K562 (cell line): ENCODE data around the gene RUSC2. TPM values are rescaled to one million over a fixed set of nuclear protein-coding genes. Genes with fewer than 3 reads are reported as not detected.

Experiments
- ATAC-seq: fragments of 200-7000 bp; cut with Tn5 transposase; 3 replicates; pipeline ENCODE4 v1.9.1; 2020; ENCODE audit warnings: moderate library complexity
- BruUV-seq: library from RNA; stranded (reverse); fragments of 400-500 nt; replicated peaks from 2 replicates; lab custom pipeline; 2021; lab: Mats Ljungman, UMichigan
- CTCF ChIA-PET: fragments of 300-600 bp; formaldehyde crosslinking; extraction: SDS; loops from one replicate; lab custom pipeline; 2021; ENCODE audit warnings: low intra/inter-chr PET ratio; lab: Yijun Ruan, JAX
- POLR2A ChIA-PET: fragments of 300-600, 350-650 bp; sonication (Branson Sonifier 250); formaldehyde crosslinking; extraction: SDS; loops from one replicate; lab custom pipeline; 2021; ENCODE audit warnings: antibody characterized with exemption, inconsistent platforms; lab: Yijun Ruan, JAX
- DNase-seq, 4 experiments: peaks; one replicate each; pipeline versions ENCODE4 v3.0.0 to v3.0.0-alpha.2; 2011 to 2018; ENCODE audit warnings: low spot score in 3 of 4, mixed read lengths in 3 of 4; ENCODE audit errors: extremely low read depth in 1 of 4
- FAIRE-seq: peaks from 2 replicates; lab custom pipeline; 2011; peaks lifted over from hg19 to GRCh38; lab: Jason Lieb, UNC
- H2AFZ ChIP-seq: 2 replicates; pipeline ENCODE4 v1.6.0; 2011; ENCODE audit warnings: low read depth, low read length, control low read depth, inconsistent platforms
- H3K27ac ChIP-seq: fragments of 200-600 bp; 3 replicates; pipeline ENCODE4 v1.8.0; 2011; ENCODE audit warnings: low read depth, mild to moderate bottlenecking, control low read depth, inconsistent platforms, low read length, moderate library complexity, mixed read lengths; ENCODE audit errors: extremely low read depth
- H3K27me3 ChIP-seq, 2 experiments: fragments of 300-600 bp in 1 of 2; 2 replicates in 1 of 2; 3 replicates in 1 of 2; pipeline versions ENCODE4 v1.6.0 to v1.8.0; 2011; ENCODE audit warnings: inconsistent platforms in 2 of 2, low read length in 2 of 2, mild to moderate bottlenecking in 1 of 2, mixed read lengths in 1 of 2, moderate library complexity in 1 of 2; ENCODE audit not compliant: control insufficient read depth in 2 of 2, insufficient read depth in 2 of 2
- H3K36me3 ChIP-seq: fragments of 300-600 bp; 3 replicates; pipeline ENCODE4 v1.8.0; 2011; ENCODE audit warnings: mild to moderate bottlenecking, low read length, inconsistent platforms; ENCODE audit not compliant: control insufficient read depth, insufficient read depth
- H3K4me1 ChIP-seq, 2 experiments: fragments of 200-600 bp in 1 of 2; replicated peaks in 1 of 2; 2 replicates in 1 of 2; 3 replicates in 1 of 2; pipeline versions ENCODE4 v1.5.1 to v1.8.0; 2011; ENCODE audit warnings: inconsistent platforms in 2 of 2, low read length in 2 of 2, mild to moderate bottlenecking in 1 of 2, mixed read lengths in 1 of 2, moderate library complexity in 1 of 2; ENCODE audit not compliant: control insufficient read depth in 2 of 2, insufficient read depth in 2 of 2
- H3K4me2 ChIP-seq: 2 replicates; pipeline ENCODE4 v1.6.1; 2011; ENCODE audit warnings: low read length, control low read depth, inconsistent platforms, mixed read lengths; ENCODE audit not compliant: insufficient read depth
- H3K4me3 ChIP-seq: fragments of 200-600 bp; sonication (generic), shearing (Covaris generic); 2 replicates; pipeline ENCODE4 v1.5.1; 2016; ENCODE audit warnings: control low read depth, inconsistent platforms
- H3K79me2 ChIP-seq: fragments of 200-600 bp; 3 replicates; pipeline ENCODE4 v1.8.0; 2011; ENCODE audit warnings: low read length, inconsistent platforms; ENCODE audit not compliant: control insufficient read depth, insufficient read depth
- H3K9ac ChIP-seq, 2 experiments: 2 replicates each; pipeline versions ENCODE4 v1.6.0 to v1.6.1; 2011; ENCODE audit warnings: low read depth in 2 of 2, low read length in 2 of 2, control low read depth in 1 of 2, inconsistent platforms in 1 of 2, mild to moderate bottlenecking in 1 of 2, mixed read lengths in 1 of 2; ENCODE audit not compliant: insufficient read depth in 1 of 2
- H3K9me1 ChIP-seq: one replicate; pipeline ENCODE4 v1.6.0; 2011; ENCODE audit warnings: inconsistent platforms, mild to moderate bottlenecking, low read length, moderate library complexity; ENCODE audit not compliant: control insufficient read depth, insufficient read depth
- H3K9me3 ChIP-seq: replicated peaks from 2 replicates; pipeline ENCODE4 v1.5.1; 2011; ENCODE audit warnings: low read depth, low read length, inconsistent platforms; ENCODE audit not compliant: control insufficient read depth, insufficient read depth
- H4K20me1 ChIP-seq: replicated peaks from 2 replicates; pipeline ENCODE4 v1.6.1; 2011; ENCODE audit warnings: low read length, inconsistent platforms, mixed read lengths; ENCODE audit not compliant: control insufficient read depth, insufficient read depth
- ARHGAP35 ChIP-seq: fragments of 450-650 bp; IDR thresholded peaks from 2 replicates; pipeline ENCODE4 v1.6.1; 2018; ENCODE audit not compliant: partially characterized antibody
- NFRKB ChIP-seq: fragments of 450-650 bp; IDR thresholded peaks from 2 replicates; pipeline ENCODE4 v1.6.1; 2016; ENCODE audit warnings: low read depth
- NR0B1 ChIP-seq: fragments of 450-650 bp; IDR thresholded peaks from one replicate; pipeline ENCODE4 v1.6.1; 2018; ENCODE audit warnings: mild to moderate bottlenecking, moderate library complexity; ENCODE audit not compliant: partially characterized antibody
- SNAPC5 ChIP-seq: fragments of 250-450 bp; sonication (Bioruptor Pico); IDR thresholded peaks from 2 replicates; pipeline ENCODE4 v1.8.0; 2021; ENCODE audit warnings: moderate library complexity, mild to moderate bottlenecking, inconsistent platforms
- ZFP1 ChIP-seq: fragments of 450-650 bp; formaldehyde crosslinking; IDR thresholded peaks from 2 replicates; pipeline ENCODE4 v1.4.0; 2020; ENCODE audit warnings: mild to moderate bottlenecking, mixed read lengths
- ZNF316 ChIP-seq: fragments of 450-650 bp; IDR thresholded peaks from 2 replicates; pipeline ENCODE4 v1.6.1; 2016
- WGBS: fragments of 100-300 bp; shearing (Covaris generic); methylation state at CpG from one replicate; pipeline ENCODE4 v1.1.6; 2016; ENCODE audit warnings: low coverage, mixed read lengths; ENCODE audit not compliant: insufficient coverage; ENCODE audit errors: missing lambda C conversion rate; 5-methylcytosine and 5-hydroxymethylcytosine counted together
- in situ Hi-C: fragments of 300-500 bp; cut with MboI; formaldehyde crosslinking; loops from 4 replicates; pipeline ENCODE4 v1.15.0; 2018; ENCODE audit warnings: inconsistent platforms, mixed read lengths
- intact Hi-C: fragments of 100-400 bp; cut with micrococcal nuclease; formaldehyde crosslinking; loops from 2 replicates; pipeline ENCODE4 v1.14.2; 2022
- polyA plus RNA-seq, 8 experiments: library from polyadenylated mRNA; depleted of rRNA in 4 of 8; stranded (reverse) in 5 of 8; unstranded in 3 of 8; fragments of >200 nt; fragmentation: Nextera tagmentation in 2 of 8; fragmentation: Illumina TruSeq in 1 of 8; extraction: Ambion mirVana in 2 of 8; extraction: Trizol in 1 of 8; gene quantifications; 2 replicates each; pipeline versions ENCODE4 v1.2.1 to v1.2.3, GENCODE V29; 2011 to 2014; ENCODE audit warnings: inconsistent platforms in 1 of 8, missing spikeins in 1 of 8
- total RNA-seq, 7 experiments: library from RNA; depleted of rRNA in 6 of 7; stranded (reverse); fragments of >200 nt in 6 of 7; fragmentation: Illumina TruSeq in 2 of 7; extraction: Trizol in 2 of 7; gene quantifications; 2 replicates each; pipeline versions ENCODE4 v1.2.1 to v1.2.3, GENCODE V29; 2011 to 2021; ENCODE audit warnings: low replicate concordance in 1 of 7

The RUSC2 gene
- total and polyA plus RNA-seq, 9 of the 15 experiments (the other 6 are each of a cell fraction or from before 2014, with no cell fraction given): 0.08 to 12.8 (median 3.1) TPM

- TF ChIP-seq ZFP1 (CRISPR knock-in tag): no peak
- no peak for TF ChIP-seq ARHGAP35
- TF ChIP-seq NFRKB: no peak
- TF ChIP-seq NR0B1: no peak
Observed at GRCh38 chr9:35501946-35502345, 12.0 kb downstream of the RUSC2 start (continued).

- CTCF ChIA-PET: no interaction called here
- no peaks in the 10 kb centered on the region for H3K27me3 ChIP-seq
- in situ Hi-C loops (no loop called here), intact Hi-C loops (no loop called here)
- no peak for FAIRE-seq
- 76% methylated on average over 2 of the region's 2 CpGs for WGBS
- POLR2A ChIA-PET: interaction anchor here (0.8 to 1.6 kb wide), 2 partner anchors 39 to 109 kb away, joined by 3 read pairs; no protein-coding TSS in a partner anchor
- no peaks in the 10 kb centered on the region for H4K20me1 ChIP-seq
- TF ChIP-seq ZNF316 (0 out of 2 replicates have a peak, but pooled peaks have one; percentile 3), SNAPC5 (CRISPR knock-in tag) (no peak)
- DNase-seq: no peak
- H3K36me3 ChIP-seq: no peaks in the 10 kb centered on the region
- no peak overlapping the region for H3K27ac ChIP-seq
- peaks cover 6% of the 10 kb centered on the region; the same call in 1 of the 3 replicates for H3K79me2 ChIP-seq
- H2AFZ ChIP-seq: no peak overlapping the region
- BruUV-seq: no TSS peak
- no peak for ATAC-seq
- no peak overlapping the region for H3K9ac ChIP-seq
- H3K4me1 ChIP-seq: no peaks in the 10 kb centered on the region
- H3K4me2 ChIP-seq: no peak overlapping the region
- H3K4me3 ChIP-seq: no peak overlapping the region
- no peaks in the 10 kb centered on the region for H3K9me1 ChIP-seq
- no peaks in the 10 kb centered on the region for H3K9me3 ChIP-seq
Observed at GRCh38 chr9:35506359-35506758, 16.4 kb downstream of the RUSC2 start.
